HEK293T (cell line): ENCODE measurements around the gene AGMO.

Experiments
- ARNT ChIP-seq: fragments of 450-650 bp; IDR thresholded peaks from 2 replicates; pipeline ENCODE4 v1.6.1; 2017; ENCODE audit warnings: mild to moderate bottlenecking
- ELF4 ChIP-seq: fragments of 450-650 bp; IDR thresholded peaks from 2 replicates; pipeline ENCODE4 v1.6.1; 2017; ENCODE audit warnings: antibody characterized with exemption
- FOXK2 ChIP-seq: fragments of 450-650 bp; IDR thresholded peaks from 2 replicates; pipeline ENCODE4 v1.6.1; 2016; ENCODE audit warnings: mild to moderate bottlenecking
- FOXM1 ChIP-seq: fragments of 450-650 bp; IDR thresholded peaks from 2 replicates; pipeline ENCODE4 v1.6.1; 2017; ENCODE audit warnings: mild to moderate bottlenecking, borderline replicate concordance
- HDGF ChIP-seq: fragments of 450-650 bp; IDR thresholded peaks from 2 replicates; pipeline ENCODE4 v1.6.1; 2017; ENCODE audit warnings: antibody characterized with exemption, borderline replicate concordance
- SP1 ChIP-seq: fragments of 450-650 bp; IDR thresholded peaks from 2 replicates; pipeline ENCODE4 v1.6.1; 2017
- TARDBP ChIP-seq: fragments of 450-650 bp; IDR thresholded peaks from 2 replicates; pipeline ENCODE4 v1.6.1; 2016

DNA sequence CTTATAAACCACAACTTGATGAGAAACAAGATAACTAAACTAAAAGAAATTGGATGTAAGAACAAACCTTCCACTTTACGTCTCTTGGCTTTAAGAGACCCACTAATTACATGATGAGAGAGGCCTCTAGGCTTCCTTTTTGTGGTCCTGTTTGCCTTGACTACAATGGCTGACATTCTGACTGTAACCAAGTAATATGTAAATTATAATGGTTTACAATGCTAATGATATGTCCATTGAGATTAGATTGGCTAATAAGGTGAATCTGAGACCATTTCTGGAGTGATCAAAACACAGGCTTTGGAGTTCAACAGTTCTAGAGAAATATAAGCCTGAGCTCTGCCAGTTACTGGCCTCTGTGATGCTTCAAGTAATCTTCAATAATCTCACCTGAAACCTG, 39.4 kb upstream of the AGMO start:
- no peak for TF ChIP-seq FOXK2
- TF ChIP-seq ELF4 = no peak
- no peak for TF ChIP-seq HDGF
- no peak for TF ChIP-seq SP1
- no peak for TF ChIP-seq ARNT
- no peak for TF ChIP-seq FOXM1
- TF ChIP-seq TARDBP = no peak
